Osteocyte (in vitro differentiated cells): ENCODE results near the gene ATG10. TPM values are rescaled to one million over a fixed set of nuclear protein-coding genes. Genes with fewer than 3 reads are reported as not detected.

Experiments used
- DNase-seq: peaks from one replicate; pipeline ENCODE4 v3.0.0; 2021; ENCODE audit warnings: mixed read lengths; ENCODE audit not compliant: unreplicated experiment; ENCODE audit errors: extremely low spot score
- H3K27ac Mint-ChIP-seq: one replicate; pipeline ENCODE4 v1.8.0; 2021; ENCODE audit warnings: mild to moderate bottlenecking, mixed read lengths; ENCODE audit not compliant: unreplicated experiment
- H3K27me3 Mint-ChIP-seq: one replicate; pipeline ENCODE4 v1.8.0; 2021; ENCODE audit warnings: mixed read lengths; ENCODE audit not compliant: unreplicated experiment
- H3K36me3 Mint-ChIP-seq: one replicate; pipeline ENCODE4 v1.8.0; 2021; ENCODE audit warnings: mixed read lengths; ENCODE audit not compliant: unreplicated experiment
- H3K4me1 Mint-ChIP-seq: one replicate; pipeline ENCODE4 v1.8.0; 2021; ENCODE audit warnings: mixed read lengths; ENCODE audit not compliant: unreplicated experiment
- H3K4me3 Mint-ChIP-seq: one replicate; pipeline ENCODE4 v1.8.0; 2021; ENCODE audit warnings: mild to moderate bottlenecking, moderate library complexity, mixed read lengths; ENCODE audit not compliant: unreplicated experiment
- H3K9me3 Mint-ChIP-seq: one replicate; pipeline ENCODE4 v1.8.0; 2021; ENCODE audit warnings: mixed read lengths; ENCODE audit not compliant: unreplicated experiment
- total RNA-seq: library from RNA; stranded (reverse); gene quantifications from 2 replicates; pipeline ENCODE4 v1.2.1, GENCODE V29; 2021
- TF ChIP-seq, protein P1 (sequence below): fragments of 200-600 bp; sonication (generic); IDR thresholded peaks from 2 replicates; pipeline ENCODE4 v1.5.0; 2021; ENCODE audit warnings: antibody characterized with exemption, mild to moderate bottlenecking, moderate library complexity

ATG10 gene
- total RNA-seq, 1 donor from 2014 or later, result 8.3 TPM

GRCh38 chr5:82142217-82142841 is 170.5 kb downstream of the ATG10 start:
- Mint-ChIP-seq H3K4me3 (no peak overlapping the region), H3K27me3 (no peaks in the 10 kb centered on the region), H3K4me1 (no peaks in the 10 kb centered on the region), H3K27ac (no peak overlapping the region), H3K36me3 (peaks cover 13% of the 10 kb centered on the region), H3K9me3 (peaks cover 8% of the 10 kb centered on the region)
- DNase-seq, result no peak
- TF ChIP-seq, protein P1, sequence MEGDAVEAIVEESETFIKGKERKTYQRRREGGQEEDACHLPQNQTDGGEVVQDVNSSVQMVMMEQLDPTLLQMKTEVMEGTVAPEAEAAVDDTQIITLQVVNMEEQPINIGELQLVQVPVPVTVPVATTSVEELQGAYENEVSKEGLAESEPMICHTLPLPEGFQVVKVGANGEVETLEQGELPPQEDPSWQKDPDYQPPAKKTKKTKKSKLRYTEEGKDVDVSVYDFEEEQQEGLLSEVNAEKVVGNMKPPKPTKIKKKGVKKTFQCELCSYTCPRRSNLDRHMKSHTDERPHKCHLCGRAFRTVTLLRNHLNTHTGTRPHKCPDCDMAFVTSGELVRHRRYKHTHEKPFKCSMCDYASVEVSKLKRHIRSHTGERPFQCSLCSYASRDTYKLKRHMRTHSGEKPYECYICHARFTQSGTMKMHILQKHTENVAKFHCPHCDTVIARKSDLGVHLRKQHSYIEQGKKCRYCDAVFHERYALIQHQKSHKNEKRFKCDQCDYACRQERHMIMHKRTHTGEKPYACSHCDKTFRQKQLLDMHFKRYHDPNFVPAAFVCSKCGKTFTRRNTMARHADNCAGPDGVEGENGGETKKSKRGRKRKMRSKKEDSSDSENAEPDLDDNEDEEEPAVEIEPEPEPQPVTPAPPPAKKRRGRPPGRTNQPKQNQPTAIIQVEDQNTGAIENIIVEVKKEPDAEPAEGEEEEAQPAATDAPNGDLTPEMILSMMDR, result no peak

GRCh38 chr5:82142928-82143577 is 171.2 kb downstream of the ATG10 start:
- H3K9me3 Mint-ChIP-seq, result peaks cover 8% of the 10 kb centered on the region
- H3K4me3 Mint-ChIP-seq, result no peak overlapping the region
- DNase-seq, result no peak
- peaks cover 11% of the 10 kb centered on the region for H3K36me3 Mint-ChIP-seq
- no peak overlapping the region for H3K27ac Mint-ChIP-seq
- TF ChIP-seq, protein P1, result no peak
- H3K27me3 Mint-ChIP-seq, result no peaks in the 10 kb centered on the region
- H3K4me1 Mint-ChIP-seq, result no peaks in the 10 kb centered on the region

- Mint-ChIP-seq H3K9me3 (peaks cover 3% of the 10 kb centered on the region), H3K27me3 (no peaks in the 10 kb centered on the region), H3K4me1 (peaks cover 2% of the 10 kb centered on the region), H3K4me3 (no peak overlapping the region), H3K36me3 (peaks cover 11% of the 10 kb centered on the region), H3K27ac (no peak overlapping the region)
- TF ChIP-seq, protein P1, result no peak
- no peak for DNase-seq
Measured at GRCh38 chr5:82147860-82148573, 176.2 kb downstream of the ATG10 start.

- DNase-seq, result no peak
- H3K36me3 Mint-ChIP-seq, result peaks cover 9% of the 10 kb centered on the region
- TF ChIP-seq, protein P1, result no peak
- peaks cover 2% of the 10 kb centered on the region for H3K4me1 Mint-ChIP-seq
- H3K27ac Mint-ChIP-seq, result no peak overlapping the region
- no peak overlapping the region for H3K4me3 Mint-ChIP-seq
- H3K27me3 Mint-ChIP-seq, result no peaks in the 10 kb centered on the region
- no peaks in the 10 kb centered on the region for H3K9me3 Mint-ChIP-seq
Measured at GRCh38 chr5:82149434-82149833, 177.6 kb downstream of the ATG10 start.

DNA sequence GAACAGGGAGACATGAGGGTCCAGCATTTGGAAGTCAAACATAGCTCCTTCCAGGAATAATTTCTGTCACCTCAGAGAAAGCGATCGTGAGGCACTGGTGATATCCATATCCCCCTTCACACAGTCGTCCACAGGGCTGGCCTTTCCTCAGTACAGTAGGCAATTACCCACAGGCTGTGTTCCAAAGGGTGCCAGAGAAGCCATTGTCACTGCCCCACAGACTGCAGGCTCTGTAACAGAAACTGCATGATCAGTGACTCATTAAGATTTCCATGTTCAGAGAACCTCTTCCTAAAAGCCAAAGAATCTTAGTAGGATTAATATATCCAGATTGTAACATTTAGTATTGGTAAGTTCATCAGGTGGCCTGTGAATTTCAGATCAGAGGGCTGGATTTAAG is 178.7 kb downstream of the ATG10 start:
- TF ChIP-seq, protein P1, result no peak
- no peak for DNase-seq
- H3K4me1 Mint-ChIP-seq, result peaks cover 2% of the 10 kb centered on the region
- H3K36me3 Mint-ChIP-seq, result peaks cover 7% of the 10 kb centered on the region
- H3K4me3 Mint-ChIP-seq, result no peak overlapping the region
- no peaks in the 10 kb centered on the region for H3K9me3 Mint-ChIP-seq
- H3K27me3 Mint-ChIP-seq, result no peaks in the 10 kb centered on the region
- no peak overlapping the region for H3K27ac Mint-ChIP-seq
